Myocyte (in vitro differentiated cells): ENCODE measurements around the gene COPG2. TPM values are rescaled to one million over a fixed set of nuclear protein-coding genes. Genes with fewer than 3 reads are reported as not detected.
"Not testable (repeated sequence)": the region's sequence is repeated elsewhere in the genome, so short reads cannot be mapped to it uniquely, and the experiment has no call there.

Experiments
- DNase-seq: peaks from one replicate; pipeline ENCODE4 v3.0.0-alpha.2; 2012; ENCODE audit warnings: low read depth
- total RNA-seq: library from RNA; depleted of rRNA; stranded (reverse); fragments of >200 nt; gene quantifications from 2 replicates; pipeline ENCODE4 v1.2.3, GENCODE V29; 2014

Gene COPG2
- total RNA-seq, 1 donor from 2014 or later: 60.6 TPM

- DNase-seq: peak; percentile 96
Measured at GRCh38 chr7:130649004-130649790, 19.4 kb downstream of the COPG2 start.

- DNase-seq: no peak
Measured at GRCh38 chr7:130648580-130648979, 20.0 kb downstream of the COPG2 start.

- DNase-seq: no peak
Measured at GRCh38 chr7:130642383-130642782, 26.2 kb downstream of the COPG2 start.

GRCh38 chr7:130641497-130641896 lies 27.1 kb downstream of the COPG2 start:
- peak; percentile 50 for DNase-seq

- no peak for DNase-seq
Measured at GRCh38 chr7:130641040-130641439, 27.5 kb downstream of the COPG2 start.

GRCh38 chr7:130639388-130639787 lies 29.2 kb downstream of the COPG2 start:
- no peak for DNase-seq

GRCh38 chr7:130632111-130632510 lies 36.4 kb downstream of the COPG2 start:
- DNase-seq: no peak

GRCh38 chr7:130628901-130629300 lies 39.6 kb downstream of the COPG2 start:
- no peak for DNase-seq

GRCh38 chr7:130627775-130628174 lies 40.8 kb downstream of the COPG2 start:
- DNase-seq: no peak

GRCh38 chr7:130622866-130623265 lies 45.7 kb downstream of the COPG2 start:
- DNase-seq: peak; percentile 93

- DNase-seq: no peak
Measured at GRCh38 chr7:130615583-130615982, 53.0 kb downstream of the COPG2 start.

GRCh38 chr7:130614449-130614848 lies 54.1 kb downstream of the COPG2 start:
- DNase-seq: no peak

GRCh38 chr7:130611218-130611617 lies 57.3 kb downstream of the COPG2 start:
- no peak for DNase-seq

GRCh38 chr7:130607066-130607465 lies 61.5 kb downstream of the COPG2 start:
- DNase-seq: not testable (repeated sequence)

- no peak for DNase-seq
Measured at GRCh38 chr7:130606161-130606560, 62.4 kb downstream of the COPG2 start.

- DNase-seq: no peak
Measured at GRCh38 chr7:130598056-130598455, 70.5 kb downstream of the COPG2 start.

GRCh38 chr7:130595986-130596385 lies 72.6 kb downstream of the COPG2 start:
- DNase-seq: peak; percentile 60

GRCh38 chr7:130593033-130593432 lies 75.5 kb downstream of the COPG2 start:
- DNase-seq: peak; percentile 13

- DNase-seq: not testable (repeated sequence)
Measured at GRCh38 chr7:130591464-130591863, 77.1 kb downstream of the COPG2 start.

GRCh38 chr7:130585932-130586331 lies 82.6 kb downstream of the COPG2 start:
- not testable (repeated sequence) for DNase-seq

GRCh38 chr7:130575110-130575509 lies 93.4 kb downstream of the COPG2 start:
- not testable (repeated sequence) for DNase-seq

GRCh38 chr7:130570144-130570543 lies 98.4 kb downstream of the COPG2 start:
- DNase-seq: not testable (repeated sequence)

GRCh38 chr7:130566898-130567280 lies 101.7 kb downstream of the COPG2 start:
- DNase-seq: no peak
